ENCODE measurements around the gene BRMS1. TPM values are rescaled to one million over a fixed set of nuclear protein-coding genes. Genes with fewer than 3 reads are reported as not detected.
"Not testable (repeated sequence)": the region's sequence is repeated elsewhere in the genome, so short reads cannot be mapped to it uniquely, and the experiment has no call there.

The BRMS1 gene, protein sequence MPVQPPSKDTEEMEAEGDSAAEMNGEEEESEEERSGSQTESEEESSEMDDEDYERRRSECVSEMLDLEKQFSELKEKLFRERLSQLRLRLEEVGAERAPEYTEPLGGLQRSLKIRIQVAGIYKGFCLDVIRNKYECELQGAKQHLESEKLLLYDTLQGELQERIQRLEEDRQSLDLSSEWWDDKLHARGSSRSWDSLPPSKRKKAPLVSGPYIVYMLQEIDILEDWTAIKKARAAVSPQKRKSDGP
- total RNA-seq, result 10 to 100 TPM; 21.5 to 22.4 TPM
- polyA plus RNA-seq, result 10 to 100 TPM; 24.4 to 55.2 TPM
- long read RNA-seq, donor 1, transcript BRMS1-202 (10 exons, 1,363 nt), result minor isoform, 5 of 132 reads
- long read RNA-seq, donor 1, transcript BRMS1-201 (10 exons, 1,445 nt), result major isoform, 109 of 132 reads
- long read RNA-seq, donor 1, partial matches to known transcripts, result 6 of 132 reads
- long read RNA-seq, donor 1, other reads (novel, unspliced or antisense), result 12 of 132 reads
- long read RNA-seq, donor 2, transcript BRMS1-201 (10 exons, 1,445 nt), result major isoform, 14 of 24 reads
- long read RNA-seq, donor 2, partial matches to known transcripts, result 3 of 24 reads
- long read RNA-seq, donor 2, other reads (novel, unspliced or antisense), result 4 of 24 reads

DNA sequence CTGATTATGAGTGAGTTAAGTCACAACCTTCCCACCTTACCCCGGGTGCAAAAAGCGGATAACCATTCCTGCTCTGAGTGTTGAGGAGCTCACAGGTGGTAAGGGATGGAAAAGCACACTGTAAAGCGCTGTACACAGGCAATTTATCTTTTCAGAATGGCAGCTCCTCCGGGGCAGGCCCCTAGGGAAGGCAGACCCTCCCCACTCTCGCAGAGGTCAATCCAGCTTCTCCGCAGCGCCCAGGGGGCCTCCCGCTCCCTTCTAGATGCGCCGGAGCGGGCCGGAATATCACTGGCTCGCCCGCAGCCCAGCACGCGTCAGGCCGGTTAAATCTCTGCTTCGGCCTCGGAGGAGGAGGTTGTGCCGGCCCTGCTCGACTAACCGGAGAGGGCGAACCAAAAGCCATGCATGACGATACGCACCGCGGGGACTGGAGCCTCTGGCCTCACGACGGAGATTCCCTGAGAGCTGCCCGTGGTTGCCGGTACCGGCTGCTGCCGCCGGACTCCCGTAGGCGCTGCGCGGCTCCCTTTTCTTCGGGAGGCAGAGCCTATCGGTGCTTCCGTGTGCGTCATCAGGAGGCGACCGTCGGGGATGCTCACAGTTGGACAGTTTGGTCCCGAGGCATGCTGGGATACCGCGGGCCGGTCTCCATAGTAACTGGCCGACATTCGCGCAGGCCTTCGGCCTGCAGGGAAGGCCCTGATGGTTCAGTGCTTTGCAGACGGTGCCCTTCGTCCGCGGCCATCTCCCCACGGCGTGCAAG is at the start of gene BRMS1:
TSS of gene BRMS1 (minus strand) at position 555 of the 766 bp plus-strand sequence. CDS start 2,870 bp downstream, outside the sequence.
- Histone ChIP-seq H3K36me3 (ENCODE audit: control insufficient read depth in 1 of 2, insufficient read depth in 2 of 2, low read length in 1 of 2) (peaks cover 0 to 6% of the 10 kb centered on the region in 2 donors), H3K9me3 (ENCODE audit: control insufficient read depth, low read length) (no peaks in the 10 kb centered on the region), H3K27me3 (ENCODE audit: control insufficient read depth in 1 of 2, insufficient read depth in 2 of 2, low read length in 1 of 2) (no peaks in the 10 kb centered on the region), H3K27ac (ENCODE audit: low read depth in 1 of 2, low read length in 2 of 2) (peak within 1 kb of the TSS in 1 of 2 donors; percentile 62), H3K4me3 (ENCODE audit: low read length in 2 of 2) (peak within 1 kb of the TSS; percentile 48 to 88), H3K4me1 (ENCODE audit: control insufficient read depth in 1 of 2, insufficient read depth in 2 of 2, low read length in 2 of 2) (no peaks in the 10 kb centered on the region)
- DNase-seq (peak; percentile 99 to 100), ATAC-seq (ENCODE audit: low FRiP score) (peak; percentile 95)
- intact Hi-C loops (cut with DNase I), result no loop called here
- WGBS, 2 donors, result 1% methylated on average over 59 of the region's 59 CpGs

DNA sequence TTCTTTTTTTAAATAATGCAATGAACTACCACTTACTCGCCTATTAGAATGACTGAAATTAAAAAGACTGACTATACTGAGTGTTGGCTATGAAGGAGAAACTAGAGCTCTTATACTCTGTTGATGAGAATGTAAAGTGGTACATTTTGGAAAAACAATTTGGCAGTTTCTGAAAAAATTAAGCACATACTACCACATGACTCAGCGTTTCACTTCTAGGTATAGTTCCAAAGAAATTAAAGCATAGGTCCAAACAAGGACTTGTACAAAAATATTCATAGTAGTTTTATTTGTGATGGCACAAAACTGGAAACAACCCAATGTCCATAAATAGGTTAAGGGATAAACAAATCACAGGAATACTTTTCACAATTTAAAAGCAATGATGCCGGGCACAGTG is 49.0 kb upstream of the BRMS1 start:
- Histone ChIP-seq H3K27ac (ENCODE audit: low read depth in 1 of 2, low read length in 2 of 2) (no peak overlapping the region), H3K36me3 (ENCODE audit: control insufficient read depth in 1 of 2, insufficient read depth in 2 of 2, low read length in 1 of 2) (no peaks in the 10 kb centered on the region), H3K9me3 (ENCODE audit: control insufficient read depth, low read length) (no peaks in the 10 kb centered on the region), H3K4me1 (ENCODE audit: control insufficient read depth in 1 of 2, insufficient read depth in 2 of 2, low read length in 2 of 2) (no peaks in the 10 kb centered on the region), H3K4me3 (ENCODE audit: low read length in 2 of 2) (no peak overlapping the region), H3K27me3 (ENCODE audit: control insufficient read depth in 1 of 2, insufficient read depth in 2 of 2, low read length in 1 of 2) (peaks cover 0 to 1% of the 10 kb centered on the region in 2 donors)
- 42 to 54% methylated on average over 3 of the region's 3 CpGs for WGBS, 2 donors
- intact Hi-C loops (cut with DNase I), result no loop called here
- DNase-seq, result no peak
- ATAC-seq (ENCODE audit: low FRiP score), result no peak

DNA sequence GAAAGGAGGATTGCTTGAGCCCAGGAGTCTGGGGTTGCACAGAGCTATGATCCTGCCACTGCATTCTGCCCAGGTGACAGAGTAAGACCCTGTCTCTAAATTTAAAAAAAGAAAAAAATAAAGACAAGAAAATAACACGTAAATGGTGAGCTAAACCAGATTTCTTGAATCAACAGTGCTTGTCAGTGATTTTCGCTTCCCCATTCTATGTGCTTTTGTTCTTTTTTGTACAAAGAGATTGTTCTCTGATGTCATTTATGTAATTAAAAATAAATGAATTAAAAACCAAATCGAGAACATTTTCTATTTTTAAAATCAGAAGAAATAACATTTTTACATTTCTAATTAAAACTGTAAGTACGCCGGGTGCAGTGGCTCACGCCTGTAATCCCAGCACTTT is 46.4 kb upstream of the BRMS1 start:
- Histone ChIP-seq H3K27ac (ENCODE audit: low read depth in 1 of 2, low read length in 2 of 2) (no peak overlapping the region), H3K4me3 (ENCODE audit: low read length in 2 of 2) (no peak overlapping the region), H3K36me3 (ENCODE audit: control insufficient read depth in 1 of 2, insufficient read depth in 2 of 2, low read length in 1 of 2) (no peaks in the 10 kb centered on the region), H3K9me3 (ENCODE audit: control insufficient read depth, low read length) (no peaks in the 10 kb centered on the region), H3K4me1 (ENCODE audit: control insufficient read depth in 1 of 2, insufficient read depth in 2 of 2, low read length in 2 of 2) (no peaks in the 10 kb centered on the region), H3K27me3 (ENCODE audit: control insufficient read depth in 1 of 2, insufficient read depth in 2 of 2, low read length in 1 of 2) (no peaks in the 10 kb centered on the region)
- ATAC-seq (ENCODE audit: low FRiP score) (no peak), DNase-seq (no peak)
- 68 to 78% methylated on average over 6 of the region's 6 CpGs for WGBS, 2 donors
- intact Hi-C loops (cut with DNase I), result no loop called here

DNA sequence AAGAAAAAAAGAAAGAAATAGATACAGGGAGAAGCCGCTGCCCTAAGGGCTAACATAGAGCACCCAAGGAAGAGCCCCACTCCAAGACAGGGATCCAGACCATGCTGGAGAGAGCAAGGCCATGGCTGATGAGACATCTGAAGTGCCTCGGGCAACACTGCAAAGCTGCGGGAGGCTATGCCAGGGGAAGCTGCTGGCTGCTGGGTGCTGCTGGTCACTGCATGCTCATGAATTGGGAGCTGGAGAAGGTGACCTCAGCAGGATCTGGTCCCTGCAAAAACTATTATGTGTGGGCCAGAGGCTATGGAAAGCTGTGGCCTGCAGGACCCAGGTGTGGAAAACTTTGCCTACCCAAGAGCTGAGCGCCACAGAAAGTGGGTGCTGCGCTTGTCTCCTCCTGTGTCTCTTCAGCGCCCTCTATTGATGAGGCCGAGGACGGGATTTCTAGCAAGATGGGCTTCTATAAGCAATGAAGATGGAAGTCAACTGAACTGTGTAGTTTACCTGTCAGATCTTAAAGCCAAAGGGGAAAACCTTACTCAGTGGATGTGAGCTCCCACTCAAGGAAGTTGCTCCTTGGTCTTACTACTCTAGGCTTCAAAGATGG is 44.0 kb upstream of the BRMS1 start:
- Histone ChIP-seq H3K9me3 (ENCODE audit: control insufficient read depth, low read length) (no peaks in the 10 kb centered on the region), H3K36me3 (ENCODE audit: control insufficient read depth in 1 of 2, insufficient read depth in 2 of 2, low read length in 1 of 2) (no peaks in the 10 kb centered on the region), H3K4me1 (ENCODE audit: control insufficient read depth in 1 of 2, insufficient read depth in 2 of 2, low read length in 2 of 2) (no peaks in the 10 kb centered on the region), H3K27ac (ENCODE audit: low read depth in 1 of 2, low read length in 2 of 2) (no peak overlapping the region), H3K27me3 (ENCODE audit: control insufficient read depth in 1 of 2, insufficient read depth in 2 of 2, low read length in 1 of 2) (no peaks in the 10 kb centered on the region), H3K4me3 (ENCODE audit: low read length in 2 of 2) (no peak overlapping the region)
- intact Hi-C loops (cut with DNase I), result loop anchor here in 1 of 2 donors (1.0 kb wide), 1 partner anchor 75 kb away; no protein-coding TSS in a partner anchor
- 29 to 33% methylated on average over 8 of the region's 8 CpGs for WGBS, 2 donors
- DNase-seq (peak in 1 of 2 donors; percentile 72), ATAC-seq (ENCODE audit: low FRiP score) (no peak)

DNA sequence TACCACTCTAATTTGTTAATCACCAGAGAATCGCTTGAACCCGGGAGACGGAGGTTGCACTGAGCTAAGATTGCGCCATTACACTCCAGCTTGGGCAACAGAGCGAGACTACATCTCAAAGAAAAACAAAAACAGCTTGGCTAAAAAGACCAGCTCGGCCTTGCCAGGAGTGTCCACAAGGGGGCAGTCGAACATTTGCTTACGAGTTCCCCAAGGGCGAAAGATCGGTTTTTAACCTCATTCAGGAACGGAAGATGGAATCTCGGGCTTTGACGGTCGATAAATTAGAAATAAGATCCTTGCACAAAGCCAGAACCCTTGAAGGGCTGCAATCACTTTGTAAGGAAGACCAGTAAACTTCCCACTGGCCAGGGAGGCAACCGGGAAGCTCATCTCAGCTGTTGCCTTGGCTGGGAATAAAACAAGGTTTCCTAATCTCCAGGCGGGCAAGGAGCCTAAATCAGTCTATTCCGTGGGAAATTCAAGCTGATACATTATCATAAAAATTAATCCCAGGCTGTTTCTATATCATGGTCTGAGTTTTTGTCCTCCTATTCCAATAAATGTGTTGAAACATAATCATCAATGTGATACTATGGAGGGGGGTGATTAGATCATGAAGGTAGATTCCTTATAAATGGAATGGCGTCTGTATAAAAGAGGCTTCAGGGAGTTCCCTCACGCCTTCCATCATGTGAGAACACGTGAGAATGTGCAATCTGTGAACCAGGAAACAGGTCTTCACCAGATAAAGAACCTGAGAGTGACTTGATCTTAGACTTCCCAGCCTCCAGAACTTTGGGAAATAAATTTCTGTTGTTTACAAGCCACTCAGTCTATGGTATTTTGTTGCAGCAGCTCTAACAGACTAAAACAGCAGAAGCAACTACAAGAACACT is 41.5 kb upstream of the BRMS1 start:
- Histone ChIP-seq H3K27ac (ENCODE audit: low read depth in 1 of 2, low read length in 2 of 2) (no peak overlapping the region), H3K4me3 (ENCODE audit: low read length in 2 of 2) (peak overlapping the region in 1 of 2 donors; percentile 36), H3K4me1 (ENCODE audit: control insufficient read depth in 1 of 2, insufficient read depth in 2 of 2, low read length in 2 of 2) (no peaks in the 10 kb centered on the region), H3K9me3 (ENCODE audit: control insufficient read depth, low read length) (no peaks in the 10 kb centered on the region), H3K27me3 (ENCODE audit: control insufficient read depth in 1 of 2, insufficient read depth in 2 of 2, low read length in 1 of 2) (no peaks in the 10 kb centered on the region), H3K36me3 (ENCODE audit: control insufficient read depth in 1 of 2, insufficient read depth in 2 of 2, low read length in 1 of 2) (no peaks in the 10 kb centered on the region)
- DNase-seq (peak; percentile 89 to 95), ATAC-seq (ENCODE audit: low FRiP score) (peak; percentile 78)
- 7 to 8% methylated on average over 20 of the region's 20 CpGs for WGBS, 2 donors
- intact Hi-C loops (cut with DNase I), result no loop called here

DNA sequence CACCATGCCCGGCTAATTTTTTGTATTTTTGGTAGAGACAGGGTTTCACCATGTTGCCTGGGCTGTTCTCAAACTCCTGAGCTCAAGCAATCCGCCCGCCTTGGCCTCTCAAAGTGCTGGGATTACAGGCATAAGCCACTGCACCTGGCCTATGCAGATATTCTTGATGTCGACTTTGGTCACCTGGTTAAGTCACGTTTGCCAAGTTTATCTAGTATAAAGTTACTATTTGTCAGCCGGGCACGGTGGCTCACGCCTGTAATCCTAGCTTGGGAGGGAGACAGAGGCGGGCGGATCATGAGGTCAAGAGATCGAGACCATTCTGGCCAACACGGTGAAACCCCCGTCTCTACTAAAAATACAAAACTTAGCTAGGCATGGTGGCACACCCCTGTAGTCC is 39.4 kb upstream of the BRMS1 start:
- intact Hi-C loops (cut with DNase I); H3K4me3 ChIP-seq (ENCODE audit: low read length in 2 of 2); H3K4me1 ChIP-seq (ENCODE audit: control insufficient read depth in 1 of 2, insufficient read depth in 2 of 2, low read length in 2 of 2); H3K9me3 ChIP-seq (ENCODE audit: control insufficient read depth, low read length); H3K27ac ChIP-seq (ENCODE audit: low read depth in 1 of 2, low read length in 2 of 2); DNase-seq; H3K36me3 ChIP-seq (ENCODE audit: control insufficient read depth in 1 of 2, insufficient read depth in 2 of 2, low read length in 1 of 2); ATAC-seq (ENCODE audit: low FRiP score); H3K27me3 ChIP-seq (ENCODE audit: control insufficient read depth in 1 of 2, insufficient read depth in 2 of 2, low read length in 1 of 2): not testable (repeated sequence)
- WGBS, 2 donors, result 84% methylated on average over 13 of the region's 13 CpGs

DNA sequence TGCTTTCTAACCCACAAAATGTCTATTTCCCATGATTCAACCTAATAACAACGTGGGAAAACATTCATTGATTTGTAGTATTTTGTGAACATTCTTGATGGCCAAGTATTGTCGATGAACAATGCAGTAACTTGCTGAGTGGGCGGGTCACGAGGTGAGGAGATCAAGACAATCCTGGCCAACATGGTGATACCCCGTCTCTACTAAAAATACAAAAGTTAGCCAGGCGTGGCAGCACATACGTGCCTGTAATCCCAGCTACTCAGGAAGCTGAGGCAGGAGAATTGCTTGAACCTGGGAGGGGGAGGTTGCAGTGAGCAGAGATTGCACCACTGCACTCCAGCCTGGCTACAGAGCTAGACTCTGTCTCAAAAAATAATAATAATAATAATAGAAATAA is 35.4 kb upstream of the BRMS1 start:
- DNase-seq; ATAC-seq (ENCODE audit: low FRiP score); H3K36me3 ChIP-seq (ENCODE audit: control insufficient read depth in 1 of 2, insufficient read depth in 2 of 2, low read length in 1 of 2); H3K9me3 ChIP-seq (ENCODE audit: control insufficient read depth, low read length); H3K27ac ChIP-seq (ENCODE audit: low read depth in 1 of 2, low read length in 2 of 2); H3K27me3 ChIP-seq (ENCODE audit: control insufficient read depth in 1 of 2, insufficient read depth in 2 of 2, low read length in 1 of 2); intact Hi-C loops (cut with DNase I); H3K4me1 ChIP-seq (ENCODE audit: control insufficient read depth in 1 of 2, insufficient read depth in 2 of 2, low read length in 2 of 2); H3K4me3 ChIP-seq (ENCODE audit: low read length in 2 of 2): not testable (repeated sequence)
- 28 to 29% methylated on average over 7 of the region's 7 CpGs for WGBS, 2 donors

Measured in aorta (tissue), 5 donors.